GM12878 (cell line): ENCODE measurements around the gene CATSPER4. TPM values are rescaled to one million over a fixed set of nuclear protein-coding genes. Genes with fewer than 3 reads are reported as not detected.

Experiments
- ATF7 ChIP-seq: fragments of 450-650 bp; IDR thresholded peaks from 2 replicates; pipeline ENCODE4 v1.6.1; 2016; ENCODE audit warnings: low read depth, mild to moderate bottlenecking
- BCL11A ChIP-seq: IDR thresholded peaks from 2 replicates; pipeline ENCODE4 v1.6.1; 2011; ENCODE audit warnings: low read depth, low read length
- CREB1 ChIP-seq: IDR thresholded peaks from 2 replicates; pipeline ENCODE4 v1.6.1; 2012; ENCODE audit warnings: low read depth, mild to moderate bottlenecking, inconsistent platforms
- DPF2 ChIP-seq: fragments of 450-650 bp; IDR thresholded peaks from 2 replicates; pipeline ENCODE4 v1.6.1; 2017; ENCODE audit warnings: mild to moderate bottlenecking
- EGR1 ChIP-seq, 2 experiments: IDR thresholded peaks; 1 replicate in 1 of 2; 2 replicates in 1 of 2; pipeline ENCODE4 v1.6.1; 2011 to 2012; ENCODE audit warnings: low read depth in 2 of 2, low read length in 2 of 2, borderline replicate concordance in 1 of 2, mild to moderate bottlenecking in 1 of 2, moderate library complexity in 1 of 2
- EP300 ChIP-seq, 2 experiments: fragments of 150-350 bp in 1 of 2; IDR thresholded peaks; 2 replicates each; pipeline ENCODE4 v1.6.1; 2011 to 2012; ENCODE audit warnings: low read depth in 2 of 2, low read length in 2 of 2, borderline replicate concordance in 1 of 2, improper control_type of control experiment in 1 of 2, inconsistent platforms in 1 of 2; ENCODE audit not compliant: control insufficient read depth in 1 of 2
- ESRRA ChIP-seq: IDR thresholded peaks from 2 replicates; pipeline ENCODE4 v1.6.1; 2012; ENCODE audit warnings: mild to moderate bottlenecking, low read length, improper control_type of control experiment
- MYC ChIP-seq: IDR thresholded peaks from 2 replicates; pipeline ENCODE4 v1.6.1; 2011; ENCODE audit warnings: mild to moderate bottlenecking, low read length, moderate library complexity, inconsistent platforms; ENCODE audit not compliant: insufficient read depth, insufficient replicate concordance, insufficient read length, severe bottlenecking
- NFXL1 ChIP-seq: fragments of 450-650 bp; IDR thresholded peaks from 2 replicates; pipeline ENCODE4 v1.6.1; 2017; ENCODE audit warnings: antibody characterized with exemption, mild to moderate bottlenecking, borderline replicate concordance
- POLR2AphosphoS5 ChIP-seq: IDR thresholded peaks from 2 replicates; pipeline ENCODE4 v1.6.1; 2011; ENCODE audit warnings: mild to moderate bottlenecking, low read length, inconsistent platforms
- RCOR1 ChIP-seq: conservative IDR thresholded peaks from 2 replicates; pipeline ENCODE4 v1.6.1; 2012; ENCODE audit warnings: low read depth, low read length, improper control_type of control experiment
- RUNX3 ChIP-seq: IDR thresholded peaks from 2 replicates; pipeline ENCODE4 v1.6.1; 2012; ENCODE audit warnings: low read length, inconsistent platforms
- SIX5 ChIP-seq: IDR thresholded peaks from 2 replicates; pipeline ENCODE4 v1.6.1; 2011; ENCODE audit warnings: mild to moderate bottlenecking, low read depth, low read length, moderate library complexity; ENCODE audit not compliant: severe bottlenecking
- SREBF2 ChIP-seq: IDR thresholded peaks from 2 replicates; pipeline ENCODE4 v1.6.1; 2012; ENCODE audit warnings: mild to moderate bottlenecking, low read length
- SUZ12 ChIP-seq: fragments of 200-600 bp; sonication (generic); IDR thresholded peaks from one replicate; pipeline ENCODE4 v1.6.1; 2018; ENCODE audit warnings: antibody characterized with exemption, mild to moderate bottlenecking; ENCODE audit not compliant: unreplicated experiment
- ZNF207 ChIP-seq: fragments of 450-650 bp; IDR thresholded peaks from 2 replicates; pipeline ENCODE4 v1.6.1; 2014; ENCODE audit warnings: antibody characterized with exemption, mild to moderate bottlenecking, borderline replicate concordance
- ZNF24 ChIP-seq: fragments of 450-650 bp; IDR thresholded peaks from 2 replicates; pipeline ENCODE4 v1.6.1; 2017; ENCODE audit warnings: antibody characterized with exemption, mild to moderate bottlenecking
- polyA plus RNA-seq, 11 experiments: library from polyadenylated mRNA; depleted of rRNA in 4 of 11; unstranded in 6 of 11; stranded (reverse) in 5 of 11; fragments of >200 nt; fragmentation: Nextera tagmentation in 4 of 11; fragmentation: Illumina TruSeq in 1 of 11; extraction: Ambion mirVana in 4 of 11; extraction: Trizol in 1 of 11; gene quantifications; 1 replicate in 1 of 11; 2 replicates in 10 of 11; pipeline versions ENCODE4 v1.2.1 to v1.2.3, GENCODE V29; 2011 to 2016; ENCODE audit warnings: inconsistent platforms in 2 of 11, missing spikeins in 2 of 11, low read depth in 1 of 11
- total RNA-seq, 4 experiments: library from RNA; depleted of rRNA in 3 of 4; stranded (reverse); fragments of >200 nt in 3 of 4; fragmentation: Illumina TruSeq in 1 of 4; extraction: Trizol in 1 of 4; gene quantifications; 2 replicates each; pipeline versions ENCODE4 v1.2.1 to v1.2.3, GENCODE V29; 2013 to 2021
- TF ChIP-seq, protein P1 (sequence below): IDR thresholded peaks from 2 replicates; pipeline ENCODE4 v1.6.1; 2011; ENCODE audit warnings: mild to moderate bottlenecking, low read depth, low read length, moderate library complexity; ENCODE audit not compliant: insufficient replicate concordance
- TF ChIP-seq, protein P2 (sequence below): IDR thresholded peaks from 2 replicates; pipeline ENCODE4 v1.6.1; 2011; ENCODE audit warnings: low read depth, low read length, improper control_type of control experiment, borderline replicate concordance
- TF ChIP-seq, protein P3 (sequence below): fragments of 450-650 bp; formaldehyde crosslinking; IDR thresholded peaks from 2 replicates; pipeline ENCODE4 v1.5.0; 2022; ENCODE audit warnings: mild to moderate bottlenecking, missing genetic modification characterization
- TF ChIP-seq, protein P4 (sequence below): fragments of 450-650 bp; formaldehyde crosslinking; IDR thresholded peaks from 2 replicates; pipeline ENCODE4 v1.4.0; 2020; ENCODE audit warnings: mild to moderate bottlenecking, moderate library complexity

The CATSPER4 gene
- total and polyA plus RNA-seq, 10 of the 15 experiments (the other 5 are each of a cell fraction or from before 2014, with no cell fraction given) = 0.13 TPM; not detected in 9

DNA sequence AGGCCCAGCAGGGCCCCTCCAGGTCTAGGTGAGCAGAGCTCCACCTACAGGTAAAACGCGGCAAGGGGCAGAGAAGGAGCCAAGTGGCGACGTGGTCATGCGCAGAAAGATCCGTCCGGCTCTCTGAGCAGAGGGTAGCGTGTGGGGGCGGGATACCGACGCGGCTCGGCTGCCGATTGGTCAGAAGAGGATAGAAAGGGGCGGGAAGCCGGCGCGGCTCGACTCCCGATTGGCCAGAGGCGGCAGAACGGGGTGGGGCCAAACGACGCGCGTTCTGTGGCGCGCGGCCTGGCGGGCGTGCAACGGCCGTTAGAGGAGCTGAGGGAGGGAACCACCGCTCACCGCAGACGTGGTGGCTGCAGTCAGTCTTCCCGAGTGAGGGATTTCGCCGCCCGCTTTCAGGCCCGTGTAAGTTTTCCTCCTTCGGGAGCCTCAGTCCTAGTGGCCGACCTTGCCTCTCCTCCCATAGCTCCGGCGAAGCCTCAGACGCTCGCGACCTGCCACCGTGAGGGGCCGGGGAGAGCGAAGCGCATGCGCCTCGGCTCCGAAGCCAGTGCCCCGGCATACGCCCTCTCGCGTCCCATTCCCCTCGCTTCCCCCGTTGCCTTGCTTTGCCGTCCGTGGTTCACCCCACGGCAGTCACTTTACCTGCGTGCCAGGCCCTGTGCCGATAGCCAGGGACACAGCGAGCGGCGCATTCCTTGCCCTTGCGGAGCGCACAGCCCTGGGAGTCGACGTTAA is 43.7 kb downstream of the CATSPER4 start, which contains the start of gene CEP85 (continued):
- peak in 1 of 2 experiments; percentile 78; a peak in 2 of 3 replicates for TF ChIP-seq EGR1 (IDR thresholded peaks at IDR 0.05; ENCODE audit: borderline replicate concordance in 1 of 2, low read depth in 2 of 2, low read length in 2 of 2)
- TF ChIP-seq EP300 (IDR thresholded peaks at IDR 0.05; ENCODE audit: borderline replicate concordance in 1 of 2, control insufficient read depth in 1 of 2, low read depth in 2 of 2, low read length in 2 of 2) = no peak
- no peak for TF ChIP-seq ESRRA
- TF ChIP-seq DPF2 = peak; percentile 39
- no peak for TF ChIP-seq MYC
- TF ChIP-seq NFXL1 = no peak
- TF ChIP-seq, protein P1, sequence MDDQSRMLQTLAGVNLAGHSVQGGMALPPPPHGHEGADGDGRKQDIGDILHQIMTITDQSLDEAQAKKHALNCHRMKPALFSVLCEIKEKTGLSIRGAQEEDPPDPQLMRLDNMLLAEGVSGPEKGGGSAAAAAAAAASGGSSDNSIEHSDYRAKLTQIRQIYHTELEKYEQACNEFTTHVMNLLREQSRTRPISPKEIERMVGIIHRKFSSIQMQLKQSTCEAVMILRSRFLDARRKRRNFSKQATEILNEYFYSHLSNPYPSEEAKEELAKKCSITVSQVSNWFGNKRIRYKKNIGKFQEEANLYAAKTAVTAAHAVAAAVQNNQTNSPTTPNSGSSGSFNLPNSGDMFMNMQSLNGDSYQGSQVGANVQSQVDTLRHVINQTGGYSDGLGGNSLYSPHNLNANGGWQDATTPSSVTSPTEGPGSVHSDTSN = no peak
- TF ChIP-seq SIX5 = no peak
- TF ChIP-seq ZNF207 = 0 out of 2 replicates have a peak, but pooled peaks have one; percentile 8
- TF ChIP-seq SUZ12 = no peak
- TF ChIP-seq CREB1 = peak; percentile 90
- peak; percentile 87 for TF ChIP-seq POLR2AphosphoS5
- TF ChIP-seq SREBF2 = no peak
- TF ChIP-seq, protein P2, sequence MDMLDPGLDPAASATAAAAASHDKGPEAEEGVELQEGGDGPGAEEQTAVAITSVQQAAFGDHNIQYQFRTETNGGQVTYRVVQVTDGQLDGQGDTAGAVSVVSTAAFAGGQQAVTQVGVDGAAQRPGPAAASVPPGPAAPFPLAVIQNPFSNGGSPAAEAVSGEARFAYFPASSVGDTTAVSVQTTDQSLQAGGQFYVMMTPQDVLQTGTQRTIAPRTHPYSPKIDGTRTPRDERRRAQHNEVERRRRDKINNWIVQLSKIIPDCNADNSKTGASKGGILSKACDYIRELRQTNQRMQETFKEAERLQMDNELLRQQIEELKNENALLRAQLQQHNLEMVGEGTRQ = no peak
- TF ChIP-seq, protein P3, sequence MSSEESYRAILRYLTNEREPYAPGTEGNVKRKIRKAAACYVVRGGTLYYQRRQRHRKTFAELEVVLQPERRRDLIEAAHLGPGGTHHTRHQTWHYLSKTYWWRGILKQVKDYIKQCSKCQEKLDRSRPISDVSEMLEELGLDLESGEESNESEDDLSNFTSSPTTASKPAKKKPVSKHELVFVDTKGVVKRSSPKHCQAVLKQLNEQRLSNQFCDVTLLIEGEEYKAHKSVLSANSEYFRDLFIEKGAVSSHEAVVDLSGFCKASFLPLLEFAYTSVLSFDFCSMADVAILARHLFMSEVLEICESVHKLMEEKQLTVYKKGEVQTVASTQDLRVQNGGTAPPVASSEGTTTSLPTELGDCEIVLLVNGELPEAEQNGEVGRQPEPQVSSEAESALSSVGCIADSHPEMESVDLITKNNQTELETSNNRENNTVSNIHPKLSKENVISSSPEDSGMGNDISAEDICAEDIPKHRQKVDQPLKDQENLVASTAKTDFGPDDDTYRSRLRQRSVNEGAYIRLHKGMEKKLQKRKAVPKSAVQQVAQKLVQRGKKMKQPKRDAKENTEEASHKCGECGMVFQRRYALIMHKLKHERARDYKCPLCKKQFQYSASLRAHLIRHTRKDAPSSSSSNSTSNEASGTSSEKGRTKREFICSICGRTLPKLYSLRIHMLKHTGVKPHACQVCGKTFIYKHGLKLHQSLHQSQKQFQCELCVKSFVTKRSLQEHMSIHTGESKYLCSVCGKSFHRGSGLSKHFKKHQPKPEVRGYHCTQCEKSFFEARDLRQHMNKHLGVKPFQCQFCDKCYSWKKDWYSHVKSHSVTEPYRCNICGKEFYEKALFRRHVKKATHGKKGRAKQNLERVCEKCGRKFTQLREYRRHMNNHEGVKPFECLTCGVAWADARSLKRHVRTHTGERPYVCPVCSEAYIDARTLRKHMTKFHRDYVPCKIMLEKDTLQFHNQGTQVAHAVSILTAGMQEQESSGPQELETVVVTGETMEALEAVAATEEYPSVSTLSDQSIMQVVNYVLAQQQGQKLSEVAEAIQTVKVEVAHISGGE (CRISPR knock-in tag) = no peak
- no peak for TF ChIP-seq BCL11A
- TF ChIP-seq, protein P4, sequence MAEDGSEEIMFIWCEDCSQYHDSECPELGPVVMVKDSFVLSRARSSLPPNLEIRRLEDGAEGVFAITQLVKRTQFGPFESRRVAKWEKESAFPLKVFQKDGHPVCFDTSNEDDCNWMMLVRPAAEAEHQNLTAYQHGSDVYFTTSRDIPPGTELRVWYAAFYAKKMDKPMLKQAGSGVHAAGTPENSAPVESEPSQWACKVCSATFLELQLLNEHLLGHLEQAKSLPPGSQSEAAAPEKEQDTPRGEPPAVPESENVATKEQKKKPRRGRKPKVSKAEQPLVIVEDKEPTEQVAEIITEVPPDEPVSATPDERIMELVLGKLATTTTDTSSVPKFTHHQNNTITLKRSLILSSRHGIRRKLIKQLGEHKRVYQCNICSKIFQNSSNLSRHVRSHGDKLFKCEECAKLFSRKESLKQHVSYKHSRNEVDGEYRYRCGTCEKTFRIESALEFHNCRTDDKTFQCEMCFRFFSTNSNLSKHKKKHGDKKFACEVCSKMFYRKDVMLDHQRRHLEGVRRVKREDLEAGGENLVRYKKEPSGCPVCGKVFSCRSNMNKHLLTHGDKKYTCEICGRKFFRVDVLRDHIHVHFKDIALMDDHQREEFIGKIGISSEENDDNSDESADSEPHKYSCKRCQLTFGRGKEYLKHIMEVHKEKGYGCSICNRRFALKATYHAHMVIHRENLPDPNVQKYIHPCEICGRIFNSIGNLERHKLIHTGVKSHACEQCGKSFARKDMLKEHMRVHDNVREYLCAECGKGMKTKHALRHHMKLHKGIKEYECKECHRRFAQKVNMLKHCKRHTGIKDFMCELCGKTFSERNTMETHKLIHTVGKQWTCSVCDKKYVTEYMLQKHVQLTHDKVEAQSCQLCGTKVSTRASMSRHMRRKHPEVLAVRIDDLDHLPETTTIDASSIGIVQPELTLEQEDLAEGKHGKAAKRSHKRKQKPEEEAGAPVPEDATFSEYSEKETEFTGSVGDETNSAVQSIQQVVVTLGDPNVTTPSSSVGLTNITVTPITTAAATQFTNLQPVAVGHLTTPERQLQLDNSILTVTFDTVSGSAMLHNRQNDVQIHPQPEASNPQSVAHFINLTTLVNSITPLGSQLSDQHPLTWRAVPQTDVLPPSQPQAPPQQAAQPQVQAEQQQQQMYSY (CRISPR knock-in tag) = no peak
- no peak for TF ChIP-seq ZNF24
- TF ChIP-seq ATF7 = 0 out of 2 replicates have a peak, but pooled peaks have one; percentile 16
- TF ChIP-seq RUNX3 = peak; percentile 76
- no peak for TF ChIP-seq RCOR1
